Activated CD4-positive, alpha-beta T cell treated with anti-CD3 and anti-CD28 coated beads, Interleukin-2, amount 10 ng/mL, durations not matched to agents 24 days and 14 days (primary cell): ENCODE results near the gene NFATC2IP. TPM values are rescaled to one million over a fixed set of nuclear protein-coding genes. Genes with fewer than 3 reads are reported as not detected.
A peak's percentile ranks its signal among the peaks of the same experiment; 100 is the strongest.

ENCODE experiments used
- DNase-seq: peaks from one replicate; pipeline ENCODE4 v3.0.0; 2022
- H3K27ac Mint-ChIP-seq: one replicate; pipeline ENCODE4 v1.8.0; 2022; ENCODE audit warnings: mild to moderate bottlenecking, mixed read lengths
- H3K27me3 Mint-ChIP-seq: one replicate; pipeline ENCODE4 v1.8.0; 2022; ENCODE audit warnings: mixed read lengths
- H3K36me3 Mint-ChIP-seq: one replicate; pipeline ENCODE4 v1.8.0; 2022; ENCODE audit warnings: low read depth, mild to moderate bottlenecking, mixed read lengths
- H3K4me1 Mint-ChIP-seq: one replicate; pipeline ENCODE4 v1.8.0; 2021; ENCODE audit warnings: mixed read lengths
- H3K4me3 Mint-ChIP-seq: one replicate; pipeline ENCODE4 v1.8.0; 2022; ENCODE audit warnings: mild to moderate bottlenecking, moderate library complexity, mixed read lengths
- H3K9me3 Mint-ChIP-seq: one replicate; pipeline ENCODE4 v1.8.0; 2021; ENCODE audit warnings: mixed read lengths
- intact Hi-C: fragments of 100-400 bp; cut with micrococcal nuclease; formaldehyde crosslinking; loops from one replicate; pipeline ENCODE4 v1.15.1; 2023
- total RNA-seq: library from RNA; stranded (reverse); gene quantifications from 2 replicates; pipeline ENCODE4 v1.2.3, GENCODE V29; 2022

Gene NFATC2IP
- 108 and 112 TPM in 2 replicates for total RNA-seq

GRCh38 chr16:28950648-28951409, at the start of gene NFATC2IP:
NFATC2IP (plus strand) TSS chr16:28950937; CDS start chr16:28951012, 75 bp downstream.
- H3K4me1 Mint-ChIP-seq = peaks cover 27% of the 10 kb centered on the region
- H3K27ac Mint-ChIP-seq = peak within 1 kb of the TSS; percentile 94
- no peaks in the 10 kb centered on the region for H3K9me3 Mint-ChIP-seq
- no peaks in the 10 kb centered on the region for H3K27me3 Mint-ChIP-seq
- peaks cover 32% of the 10 kb centered on the region for H3K36me3 Mint-ChIP-seq
- H3K4me3 Mint-ChIP-seq = peak within 1 kb of the TSS; percentile 93
- intact Hi-C loops = loop anchor here (1.0 kb wide), 5 partner anchors 15 to 129 kb away; partner anchors contain the start of genes ATXN2L, RABEP2 and TUFM
- peak; percentile 100 for DNase-seq

- Mint-ChIP-seq H3K27ac (no peak overlapping the region), H3K36me3 (peaks cover 2% of the 10 kb centered on the region), H3K4me3 (no peak overlapping the region), H3K27me3 (no peaks in the 10 kb centered on the region), H3K9me3 (no peaks in the 10 kb centered on the region), H3K4me1 (peaks cover 2% of the 10 kb centered on the region)
- intact Hi-C loops = no loop called here
- no peak for DNase-seq
These were observed 48.9 kb upstream of the NFATC2IP start for GRCh38 chr16:28901862-28902261.

GRCh38 chr16:28902909-28903308, 47.8 kb upstream of the NFATC2IP start:
- H3K27me3 Mint-ChIP-seq = no peaks in the 10 kb centered on the region
- peaks cover 2% of the 10 kb centered on the region for H3K4me1 Mint-ChIP-seq
- H3K27ac Mint-ChIP-seq = no peak overlapping the region
- intact Hi-C loops = no loop called here
- DNase-seq = no peak
- H3K36me3 Mint-ChIP-seq = peaks cover 2% of the 10 kb centered on the region
- H3K9me3 Mint-ChIP-seq = no peaks in the 10 kb centered on the region
- no peak overlapping the region for H3K4me3 Mint-ChIP-seq

GRCh38 chr16:28903344-28904042, 47.2 kb upstream of the NFATC2IP start:
- Mint-ChIP-seq H3K9me3 (no peaks in the 10 kb centered on the region), H3K4me1 (peaks cover 2% of the 10 kb centered on the region), H3K4me3 (no peak overlapping the region), H3K27ac (no peak overlapping the region), H3K27me3 (no peaks in the 10 kb centered on the region), H3K36me3 (peaks cover 2% of the 10 kb centered on the region)
- DNase-seq = no peak
- intact Hi-C loops = no loop called here

- no peak for DNase-seq
- Mint-ChIP-seq H3K27me3 (no peaks in the 10 kb centered on the region), H3K36me3 (peaks cover 2% of the 10 kb centered on the region), H3K9me3 (no peaks in the 10 kb centered on the region), H3K27ac (no peak overlapping the region), H3K4me1 (peaks cover 2% of the 10 kb centered on the region), H3K4me3 (no peak overlapping the region)
- intact Hi-C loops = no loop called here
These were observed 46.4 kb upstream of the NFATC2IP start for GRCh38 chr16:28904363-28904762.

GRCh38 chr16:28904828-28905227, 45.9 kb upstream of the NFATC2IP start:
- peaks cover 2% of the 10 kb centered on the region for H3K36me3 Mint-ChIP-seq
- no peak overlapping the region for H3K27ac Mint-ChIP-seq
- DNase-seq = no peak
- H3K27me3 Mint-ChIP-seq = no peaks in the 10 kb centered on the region
- H3K4me3 Mint-ChIP-seq = no peak overlapping the region
- intact Hi-C loops = no loop called here
- no peaks in the 10 kb centered on the region for H3K9me3 Mint-ChIP-seq
- peaks cover 2% of the 10 kb centered on the region for H3K4me1 Mint-ChIP-seq

- peaks cover 2% of the 10 kb centered on the region for H3K4me1 Mint-ChIP-seq
- H3K4me3 Mint-ChIP-seq = no peak overlapping the region
- no peaks in the 10 kb centered on the region for H3K27me3 Mint-ChIP-seq
- no peak overlapping the region for H3K27ac Mint-ChIP-seq
- intact Hi-C loops = no loop called here
- DNase-seq = no peak
- H3K36me3 Mint-ChIP-seq = peaks cover 3% of the 10 kb centered on the region
- no peaks in the 10 kb centered on the region for H3K9me3 Mint-ChIP-seq
These were observed 45.4 kb upstream of the NFATC2IP start for GRCh38 chr16:28905229-28905754.

GRCh38 chr16:28905800-28906372, 44.9 kb upstream of the NFATC2IP start:
- no peak overlapping the region for H3K27ac Mint-ChIP-seq
- H3K27me3 Mint-ChIP-seq = no peaks in the 10 kb centered on the region
- intact Hi-C loops = no loop called here
- peaks cover 2% of the 10 kb centered on the region for H3K4me1 Mint-ChIP-seq
- H3K4me3 Mint-ChIP-seq = no peak overlapping the region
- DNase-seq = no peak
- H3K9me3 Mint-ChIP-seq = no peaks in the 10 kb centered on the region
- H3K36me3 Mint-ChIP-seq = peaks cover 3% of the 10 kb centered on the region

- peak overlapping the region; percentile 48 for H3K27ac Mint-ChIP-seq
- H3K4me1 Mint-ChIP-seq = no peaks in the 10 kb centered on the region
- no peak for DNase-seq
- H3K36me3 Mint-ChIP-seq = peaks cover 16% of the 10 kb centered on the region
- intact Hi-C loops = no loop called here
- H3K27me3 Mint-ChIP-seq = no peaks in the 10 kb centered on the region
- H3K4me3 Mint-ChIP-seq = no peak overlapping the region
- no peaks in the 10 kb centered on the region for H3K9me3 Mint-ChIP-seq
These were observed 40.4 kb upstream of the NFATC2IP start for GRCh38 chr16:28910086-28911031.

GRCh38 chr16:28912558-28912957, 38.2 kb upstream of the NFATC2IP start:
- no peak overlapping the region for H3K27ac Mint-ChIP-seq
- DNase-seq = no peak
- H3K9me3 Mint-ChIP-seq = no peaks in the 10 kb centered on the region
- peaks cover 25% of the 10 kb centered on the region for H3K36me3 Mint-ChIP-seq
- intact Hi-C loops = no loop called here
- no peaks in the 10 kb centered on the region for H3K4me1 Mint-ChIP-seq
- H3K4me3 Mint-ChIP-seq = no peak overlapping the region
- H3K27me3 Mint-ChIP-seq = no peaks in the 10 kb centered on the region

- peaks cover 27% of the 10 kb centered on the region for H3K36me3 Mint-ChIP-seq
- H3K4me3 Mint-ChIP-seq = no peak overlapping the region
- no peaks in the 10 kb centered on the region for H3K27me3 Mint-ChIP-seq
- no peaks in the 10 kb centered on the region for H3K4me1 Mint-ChIP-seq
- intact Hi-C loops = no loop called here
- no peak overlapping the region for H3K27ac Mint-ChIP-seq
- no peak for DNase-seq
- H3K9me3 Mint-ChIP-seq = no peaks in the 10 kb centered on the region
These were observed 36.6 kb upstream of the NFATC2IP start for GRCh38 chr16:28913946-28914724.

GRCh38 chr16:28915181-28915580, 35.6 kb upstream of the NFATC2IP start:
- no peak for DNase-seq
- no peaks in the 10 kb centered on the region for H3K27me3 Mint-ChIP-seq
- no peaks in the 10 kb centered on the region for H3K9me3 Mint-ChIP-seq
- no peak overlapping the region for H3K27ac Mint-ChIP-seq
- intact Hi-C loops = no loop called here
- H3K4me1 Mint-ChIP-seq = no peaks in the 10 kb centered on the region
- peaks cover 30% of the 10 kb centered on the region for H3K36me3 Mint-ChIP-seq
- H3K4me3 Mint-ChIP-seq = no peak overlapping the region

- no peak overlapping the region for H3K4me3 Mint-ChIP-seq
- intact Hi-C loops = no loop called here
- no peaks in the 10 kb centered on the region for H3K27me3 Mint-ChIP-seq
- peaks cover 3% of the 10 kb centered on the region for H3K4me1 Mint-ChIP-seq
- no peaks in the 10 kb centered on the region for H3K9me3 Mint-ChIP-seq
- no peak overlapping the region for H3K27ac Mint-ChIP-seq
- H3K36me3 Mint-ChIP-seq = peaks cover 33% of the 10 kb centered on the region
- no peak for DNase-seq
These were observed 33.6 kb upstream of the NFATC2IP start for GRCh38 chr16:28917095-28917494.
